Colonic mucosa (tissue), 4 donors: ENCODE measurements around the gene EEF2. TPM values are rescaled to one million over a fixed set of nuclear protein-coding genes. Genes with fewer than 3 reads are reported as not detected.
"Not testable (repeated sequence)": the region's sequence is repeated elsewhere in the genome, so short reads cannot be mapped to it uniquely, and the experiment has no call there.

Source experiments
- DNase-seq: peaks from one replicate; pipeline ENCODE4 v3.0.0-alpha.2; 2020
- H3K27ac ChIP-seq: fragments of 200-600 bp; one replicate; pipeline ENCODE4 v1.8.0; 2021
- H3K27me3 ChIP-seq: fragments of 200-600 bp; one replicate; pipeline ENCODE4 v1.8.0; 2021
- H3K36me3 ChIP-seq: fragments of 200-600 bp; one replicate; pipeline ENCODE4 v1.8.0; 2021
- H3K4me1 ChIP-seq: fragments of 200-600 bp; one replicate; pipeline ENCODE4 v1.8.0; 2021; ENCODE audit warnings: mild to moderate bottlenecking
- H3K4me3 ChIP-seq: fragments of 200-600 bp; one replicate; pipeline ENCODE4 v1.8.0; 2021
- H3K9ac ChIP-seq, 2 donors: one replicate each; pipeline ENCODE4 v1.7.0; 2013; ENCODE audit warnings: control low read depth in 2 of 2, low read depth in 2 of 2, low read length in 2 of 2
- H3K9me3 ChIP-seq: fragments of 200-600 bp; one replicate; pipeline ENCODE4 v1.8.0; 2021
- intact Hi-C: fragments of 100-400 bp; cut with DNase I; formaldehyde crosslinking; loops from one replicate; pipeline ENCODE4 v1.14.1; 2022
- total RNA-seq, 2 donors: library from RNA; stranded (reverse); fragmentation: NEBNext Ultra II Directional in 1 of 2; extraction: Animal tissue kit (Norgen Biotek cat#: 25700) in 1 of 2; gene quantifications; one replicate each; pipeline ENCODE4 v1.2.1, GENCODE V29; 2021
- TF ChIP-seq, protein P1 (sequence below): fragments of 200-600 bp; IDR thresholded peaks from one replicate; pipeline ENCODE4 v1.8.0; 2022; ENCODE audit warnings: antibody characterized with exemption, mild to moderate bottlenecking
- donor health status: healthy.
- donor health status: DM: no; HTN: no; CAD: no.
- donor health status: DM: no; HTN: no; CAD: no.

The EEF2 gene
- total RNA-seq, 2 donors from 2014 or later, result 2,109 to 2,241 TPM

DNA sequence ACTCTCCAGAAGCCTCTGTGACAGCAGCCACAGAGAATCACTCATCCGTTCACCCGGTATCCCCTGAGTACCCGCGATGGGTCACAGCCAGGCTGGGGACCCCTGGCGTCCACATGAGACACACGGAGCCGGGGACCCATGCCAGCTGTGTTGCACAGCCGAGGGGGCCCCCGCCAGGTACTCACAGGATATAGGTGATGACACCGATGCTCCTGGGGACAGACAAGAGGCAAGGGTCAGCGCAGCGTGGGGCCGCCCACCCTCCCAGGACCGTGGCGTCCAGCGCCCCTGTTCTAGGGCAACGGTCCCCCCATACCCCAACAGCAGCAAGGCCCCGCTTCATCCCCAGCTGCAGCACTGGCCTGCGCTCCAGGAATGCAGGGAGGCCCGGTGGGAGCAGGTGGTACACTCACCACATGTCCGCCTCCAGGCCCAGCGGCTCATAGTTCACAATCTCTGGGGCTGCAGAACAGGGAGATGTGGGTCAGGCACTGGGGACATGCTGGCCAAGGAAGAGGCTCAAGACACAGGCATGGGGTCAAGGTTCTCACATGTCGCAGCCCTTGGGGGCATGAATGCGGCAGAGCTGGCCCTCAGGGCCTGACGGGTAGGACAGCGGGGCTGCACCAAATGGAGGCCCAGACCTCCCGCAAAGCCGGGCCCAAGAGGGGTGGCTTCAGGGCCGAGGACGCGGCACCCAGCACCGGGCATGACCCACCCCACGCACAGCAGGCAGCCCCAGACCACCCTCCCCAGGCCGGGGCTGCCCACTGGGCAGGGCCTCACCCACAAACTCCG is 21.6 kb downstream of the EEF2 start:
- no peaks in the 10 kb centered on the region for H3K9me3 ChIP-seq
- H3K27ac ChIP-seq, result no peak overlapping the region
- peaks cover 16% of the 10 kb centered on the region for H3K4me1 ChIP-seq
- TF ChIP-seq, protein P1, sequence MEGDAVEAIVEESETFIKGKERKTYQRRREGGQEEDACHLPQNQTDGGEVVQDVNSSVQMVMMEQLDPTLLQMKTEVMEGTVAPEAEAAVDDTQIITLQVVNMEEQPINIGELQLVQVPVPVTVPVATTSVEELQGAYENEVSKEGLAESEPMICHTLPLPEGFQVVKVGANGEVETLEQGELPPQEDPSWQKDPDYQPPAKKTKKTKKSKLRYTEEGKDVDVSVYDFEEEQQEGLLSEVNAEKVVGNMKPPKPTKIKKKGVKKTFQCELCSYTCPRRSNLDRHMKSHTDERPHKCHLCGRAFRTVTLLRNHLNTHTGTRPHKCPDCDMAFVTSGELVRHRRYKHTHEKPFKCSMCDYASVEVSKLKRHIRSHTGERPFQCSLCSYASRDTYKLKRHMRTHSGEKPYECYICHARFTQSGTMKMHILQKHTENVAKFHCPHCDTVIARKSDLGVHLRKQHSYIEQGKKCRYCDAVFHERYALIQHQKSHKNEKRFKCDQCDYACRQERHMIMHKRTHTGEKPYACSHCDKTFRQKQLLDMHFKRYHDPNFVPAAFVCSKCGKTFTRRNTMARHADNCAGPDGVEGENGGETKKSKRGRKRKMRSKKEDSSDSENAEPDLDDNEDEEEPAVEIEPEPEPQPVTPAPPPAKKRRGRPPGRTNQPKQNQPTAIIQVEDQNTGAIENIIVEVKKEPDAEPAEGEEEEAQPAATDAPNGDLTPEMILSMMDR, result no peak
- H3K4me3 ChIP-seq, result no peak overlapping the region
- no peak overlapping the region for H3K9ac ChIP-seq
- no peaks in the 10 kb centered on the region for H3K27me3 ChIP-seq
- DNase-seq, result no peak
- peaks cover 8% of the 10 kb centered on the region for H3K36me3 ChIP-seq
- intact Hi-C loops, result no loop called here

DNA sequence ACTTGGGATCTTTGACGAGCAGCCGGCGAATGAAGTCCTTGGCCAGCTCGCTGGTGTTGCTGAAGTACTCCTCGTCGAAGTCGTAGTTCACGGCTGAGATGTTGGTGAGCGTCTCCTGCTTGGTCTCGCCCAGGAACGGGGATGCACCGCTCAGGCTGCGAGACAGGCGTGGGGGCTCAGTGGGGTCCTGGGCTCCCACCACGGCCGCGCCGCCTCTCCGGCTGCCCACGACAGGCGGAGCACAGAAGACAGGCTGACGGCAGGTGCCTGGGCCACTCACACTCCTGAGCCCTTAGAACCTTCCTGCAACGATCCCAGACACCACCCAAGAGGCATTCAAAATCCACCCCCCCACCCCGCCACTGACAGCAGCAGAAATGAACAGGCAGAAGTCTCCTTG is 24.3 kb downstream of the EEF2 start:
- DNase-seq, result no peak
- no peak overlapping the region for H3K4me3 ChIP-seq
- peaks cover 4% of the 10 kb centered on the region for H3K4me1 ChIP-seq
- no peaks in the 10 kb centered on the region for H3K9me3 ChIP-seq
- no peaks in the 10 kb centered on the region for H3K27me3 ChIP-seq
- no peak overlapping the region for H3K27ac ChIP-seq
- intact Hi-C loops, result no loop called here
- H3K9ac ChIP-seq, result no peak overlapping the region
- peaks cover 16% of the 10 kb centered on the region for H3K36me3 ChIP-seq
- TF ChIP-seq, protein P1, result no peak

DNA sequence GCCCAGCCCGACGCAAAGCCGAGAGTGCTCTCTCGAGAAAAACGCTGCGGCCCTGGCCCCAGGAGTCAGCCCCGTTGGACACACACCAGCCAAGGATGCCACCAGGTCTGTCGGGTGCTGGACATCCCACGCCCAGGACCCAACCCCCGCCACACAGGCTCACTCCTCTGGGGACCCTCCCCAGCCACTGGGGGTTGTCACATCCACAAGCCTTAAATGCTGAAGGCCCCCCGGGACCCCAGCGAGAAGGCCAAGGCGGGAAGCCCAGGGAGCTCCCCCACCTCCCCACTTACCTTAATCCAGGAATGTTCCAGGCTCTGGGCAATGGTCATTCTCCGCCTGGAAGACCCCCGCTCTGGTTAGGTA is 25.5 kb downstream of the EEF2 start:
- Histone ChIP-seq H3K36me3 (peaks cover 16% of the 10 kb centered on the region), H3K4me1 (no peaks in the 10 kb centered on the region), H3K27me3 (no peaks in the 10 kb centered on the region), H3K4me3 (no peak overlapping the region), H3K27ac (no peak overlapping the region), H3K9ac (no peak overlapping the region), H3K9me3 (no peaks in the 10 kb centered on the region)
- TF ChIP-seq, protein P1, result no peak
- intact Hi-C loops, result no loop called here
- DNase-seq, result no peak

DNA sequence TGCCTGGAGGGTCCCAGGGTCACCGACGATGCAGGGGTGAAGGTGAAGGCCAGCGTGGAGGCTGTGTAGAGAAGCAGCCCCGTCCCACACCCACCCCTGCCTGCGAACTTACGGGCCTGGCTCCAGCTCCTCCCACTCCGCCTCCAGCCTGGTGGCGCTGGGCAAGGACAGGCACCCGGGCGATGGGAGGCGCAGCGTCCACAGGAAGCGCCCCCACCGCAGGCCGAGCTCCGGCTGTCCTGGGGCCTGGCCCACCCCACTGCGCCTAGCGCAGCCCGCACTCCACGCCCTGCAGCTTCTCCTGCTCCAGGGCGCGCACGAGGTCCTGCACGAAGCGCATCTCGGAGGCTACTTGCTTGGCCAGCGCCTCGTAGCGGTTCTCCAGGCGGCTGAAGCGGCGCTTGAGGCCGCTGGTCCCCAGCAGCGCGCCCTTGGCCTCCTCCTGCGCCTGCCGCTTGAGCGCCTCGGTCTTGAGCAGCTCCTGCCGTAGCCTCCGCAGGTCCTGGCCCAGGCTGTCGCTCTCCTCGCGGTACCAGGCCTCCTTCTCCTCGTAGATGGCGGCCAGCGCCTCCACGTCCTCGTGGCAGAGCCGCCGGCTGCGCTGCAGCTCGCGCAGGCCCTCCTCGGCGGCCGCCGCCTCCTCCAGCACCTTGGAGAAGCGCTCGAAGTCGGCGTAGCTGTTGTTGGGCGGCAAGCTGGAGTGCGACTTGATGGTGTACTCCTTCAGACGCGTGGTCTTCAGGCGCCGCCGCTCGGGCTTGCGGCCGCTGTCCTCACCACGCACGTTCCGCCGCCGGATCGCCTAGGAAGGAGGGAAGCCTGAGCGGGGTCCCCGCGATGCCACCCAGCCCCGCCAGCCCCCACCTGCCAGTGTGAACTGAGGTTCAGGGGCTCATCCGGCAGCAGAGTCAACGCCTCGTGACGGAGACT is 26.2 kb downstream of the EEF2 start:
- TF ChIP-seq, protein P1, result no peak
- Histone ChIP-seq H3K4me3 (no peak overlapping the region), H3K27ac (no peak overlapping the region), H3K27me3 (no peaks in the 10 kb centered on the region), H3K36me3 (peaks cover 16% of the 10 kb centered on the region), H3K9ac (no peak overlapping the region), H3K4me1 (no peaks in the 10 kb centered on the region), H3K9me3 (no peaks in the 10 kb centered on the region)
- intact Hi-C loops, result no loop called here
- DNase-seq, result no peak

DNA sequence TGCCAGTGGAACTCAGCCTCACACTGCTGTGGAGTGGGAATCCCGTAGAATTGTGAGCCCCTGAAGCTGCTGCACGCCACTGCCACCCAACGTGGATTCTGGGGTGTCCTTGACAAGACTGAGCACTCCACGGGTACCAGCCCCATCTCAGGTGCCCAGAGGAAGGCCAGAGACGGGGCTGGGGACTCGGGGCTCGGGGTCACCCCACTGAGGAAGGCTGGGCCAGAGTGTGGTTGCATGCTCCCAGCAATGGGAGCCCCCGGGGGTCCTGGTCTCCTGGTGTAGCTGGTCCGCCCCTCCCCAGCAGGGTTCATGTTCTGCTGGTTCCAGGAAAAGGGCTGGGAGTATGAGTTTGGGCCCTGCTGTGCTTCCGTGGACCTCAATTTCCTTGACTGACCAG is 29.6 kb downstream of the EEF2 start:
- no peak overlapping the region for H3K27ac ChIP-seq
- no peak overlapping the region for H3K9ac ChIP-seq
- H3K9me3 ChIP-seq, result no peaks in the 10 kb centered on the region
- TF ChIP-seq, protein P1, result no peak
- DNase-seq, result no peak
- H3K36me3 ChIP-seq, result peaks cover 16% of the 10 kb centered on the region
- H3K4me1 ChIP-seq, result no peaks in the 10 kb centered on the region
- no peaks in the 10 kb centered on the region for H3K27me3 ChIP-seq
- H3K4me3 ChIP-seq, result no peak overlapping the region
- intact Hi-C loops, result no loop called here

DNA sequence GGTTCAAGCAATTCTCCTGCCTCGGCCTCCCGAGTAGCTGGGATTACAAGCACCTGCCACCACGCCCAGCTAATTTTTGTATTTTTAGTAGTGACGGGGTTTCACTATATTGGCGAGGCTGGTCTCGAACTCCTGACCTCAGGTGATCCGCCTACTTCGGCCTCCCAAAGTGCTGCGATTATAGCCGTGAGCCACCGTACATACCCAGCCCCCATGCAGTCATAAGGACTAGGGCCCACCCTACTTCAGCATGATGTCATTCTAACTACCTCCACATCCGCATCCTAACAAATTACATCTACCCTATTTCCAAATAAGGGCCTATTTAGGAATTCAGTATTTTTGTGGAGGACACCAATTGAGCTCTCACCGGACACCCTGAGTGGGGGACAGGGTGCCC is 30.0 kb downstream of the EEF2 start:
- intact Hi-C loops, H3K27me3 ChIP-seq, H3K27ac ChIP-seq, H3K9me3 ChIP-seq, DNase-seq, H3K9ac ChIP-seq, H3K4me1 ChIP-seq, H3K4me3 ChIP-seq: not testable (repeated sequence)
- peaks cover 16% of the 10 kb centered on the region for H3K36me3 ChIP-seq
